CD4-positive, alpha-beta memory T cell (primary cell): ENCODE data around the gene CDC42BPG. TPM values are rescaled to one million over a fixed set of nuclear protein-coding genes. Genes with fewer than 3 reads are reported as not detected.

Source experiments
- CTCF ChIA-PET: fragments of 350-600 bp; sonication (Branson Sonifier 250); formaldehyde crosslinking; loops from one replicate; lab custom pipeline; 2021; ENCODE audit warnings: inconsistent platforms; ENCODE audit not compliant: partially characterized antibody; lab: Charles Lee
- POLR2A ChIA-PET: fragments of 350-600 bp; sonication (Branson Sonifier 250); formaldehyde crosslinking; loops from one replicate; lab custom pipeline; 2021; ENCODE audit not compliant: partially characterized antibody; lab: Charles Lee
- DNase-seq, 5 donors: peaks; one replicate each; pipeline versions ENCODE4 v3.0.0 to v3.0.0-alpha.2; 2020 to 2022; ENCODE audit warnings: mixed read lengths in 1 of 5
- H3K27ac ChIP-seq: one replicate; pipeline ENCODE4 v1.7.0; 2013; ENCODE audit warnings: low read depth, low read length
- H3K27me3 ChIP-seq: 2 replicates; pipeline ENCODE4 v1.7.0; 2013; ENCODE audit warnings: mild to moderate bottlenecking, low read length, moderate library complexity; ENCODE audit not compliant: insufficient read depth
- H3K36me3 ChIP-seq: 2 replicates; pipeline ENCODE4 v1.7.0; 2013; ENCODE audit warnings: mild to moderate bottlenecking, low read length, moderate library complexity; ENCODE audit not compliant: insufficient read depth
- H3K4me1 ChIP-seq: 2 replicates; pipeline ENCODE4 v1.7.0; 2013; ENCODE audit warnings: mild to moderate bottlenecking, low read length, moderate library complexity; ENCODE audit not compliant: insufficient read depth
- H3K4me3 ChIP-seq, 2 donors: one replicate each; pipeline ENCODE4 v1.7.0; 2013; ENCODE audit warnings: low read length in 2 of 2, mild to moderate bottlenecking in 1 of 2
- H3K9me3 ChIP-seq, 2 donors: one replicate each; pipeline ENCODE4 v1.7.0; 2013; ENCODE audit warnings: low read length in 2 of 2, control low read depth in 1 of 2; ENCODE audit not compliant: control insufficient read depth in 1 of 2
- H3K27ac Mint-ChIP-seq, 7 donors: one replicate each; pipeline ENCODE4 v1.8.0; 2020 to 2021; ENCODE audit warnings: mixed read lengths in 7 of 7, mild to moderate bottlenecking in 6 of 7, inconsistent platforms in 3 of 7, moderate library complexity in 3 of 7
- H3K27me3 Mint-ChIP-seq, 2 donors: one replicate each; pipeline ENCODE4 v1.8.0; 2020 to 2021; ENCODE audit warnings: mixed read lengths in 2 of 2
- H3K36me3 Mint-ChIP-seq, 2 donors: one replicate each; pipeline ENCODE4 v1.8.0; 2020 to 2021; ENCODE audit warnings: mixed read lengths in 2 of 2, inconsistent platforms in 1 of 2, mild to moderate bottlenecking in 1 of 2
- H3K4me1 Mint-ChIP-seq, 4 donors: one replicate each; pipeline ENCODE4 v1.8.0; 2020 to 2021; ENCODE audit warnings: mixed read lengths in 4 of 4, mild to moderate bottlenecking in 1 of 4
- H3K4me3 Mint-ChIP-seq, 8 donors: one replicate each; pipeline ENCODE4 v1.8.0; 2020 to 2021; ENCODE audit warnings: mixed read lengths in 8 of 8, mild to moderate bottlenecking in 7 of 8, moderate library complexity in 6 of 8, inconsistent platforms in 3 of 8
- H3K9me3 Mint-ChIP-seq, 8 donors: one replicate each; pipeline ENCODE4 v1.8.0; 2020 to 2021; ENCODE audit warnings: mixed read lengths in 8 of 8, mild to moderate bottlenecking in 5 of 8, inconsistent platforms in 3 of 8, moderate library complexity in 1 of 8
- intact Hi-C: fragments of 100-400 bp; cut with micrococcal nuclease; formaldehyde crosslinking; loops from one replicate; pipeline ENCODE4 v1.15.1; 2023
- polyA plus RNA-seq, 2 donors: library from polyadenylated mRNA; unstranded; fragments of 300-500 nt; fragmentation: Illumina TruSeq; gene quantifications; one replicate each; pipeline ENCODE4 v1.2.3, GENCODE V29; 2021
- total RNA-seq, 2 experiments: library from RNA; stranded (reverse); gene quantifications; one replicate each; pipeline ENCODE4 v1.2.3, GENCODE V29; 2021

CDC42BPG gene
- total and polyA plus RNA-seq, 4 experiments from 2014 or later, result 0.62 to 9.0 (median 6.2) TPM; not detected in 1

GRCh38 chr11:64810271-64810890 is 34.1 kb downstream of the CDC42BPG start, which contains the start of gene MEN1:
MEN1 (minus strand) TSS chr11:64810551; CDS start chr11:64810109, 442 bp downstream.
- ChIA-PET POLR2A (interaction anchor here (0.8 to 4.1 kb wide), 26 partner anchors 9 to 492 kb away, joined by 3 to 53 read pairs (median 4); partner anchors contain the start of genes CDC42BPG, EHD1, MAP4K2 and PPP2R5B), CTCF (interaction anchor here (1.1 to 1.6 kb wide), 6 partner anchors 10 to 122 kb away, joined by 3 to 5 read pairs (median 4); partner anchors contain the start of gene CDC42BPG)
- Mint-ChIP-seq H3K4me3 (peak within 1 kb of the TSS; percentile 92 to 99 (median 95)), H3K4me1 (peaks cover 9 to 31% (median 19%) of the 10 kb centered on the region in 4 donors), H3K9me3 (no peaks in the 10 kb centered on the region), H3K27ac (peak within 1 kb of the TSS; percentile 78 to 97 (median 95)), H3K27me3 (no peaks in the 10 kb centered on the region), H3K36me3 (peaks cover 11 to 23% of the 10 kb centered on the region in 2 donors)
- Histone ChIP-seq H3K27ac (peak within 1 kb of the TSS; percentile 79), H3K36me3 (peaks cover 7% of the 10 kb centered on the region), H3K9me3 (no peaks in the 10 kb centered on the region), H3K4me1 (peaks cover 12% of the 10 kb centered on the region), H3K4me3 (peak within 1 kb of the TSS; percentile 73 to 96), H3K27me3 (no peaks in the 10 kb centered on the region)
- intact Hi-C loops, result loop anchor here (1.0 to 2.0 kb wide), 2 partner anchors 32 to 34 kb away; partner anchors contain the start of genes CDC42BPG and SF1
- peak; percentile 76 to 86 (median 80) for DNase-seq

GRCh38 chr11:64809781-64810241 is 34.6 kb downstream of the CDC42BPG start:
- Mint-ChIP-seq H3K4me3 (peak overlapping the region; percentile 92 to 99 (median 95)), H3K36me3 (peaks cover 11 to 23% of the 10 kb centered on the region in 2 donors), H3K9me3 (no peaks in the 10 kb centered on the region), H3K27ac (peak overlapping the region; percentile 78 to 97 (median 93)), H3K27me3 (no peaks in the 10 kb centered on the region), H3K4me1 (peaks cover 9 to 31% (median 19%) of the 10 kb centered on the region in 4 donors)
- peaks cover 12% of the 10 kb centered on the region for H3K4me1 ChIP-seq
- CTCF ChIA-PET, result interaction anchor here (1.0 to 1.6 kb wide), 3 partner anchors 22 to 78 kb away, joined by 3 to 5 read pairs (median 4); no protein-coding TSS in a partner anchor
- intact Hi-C loops, result loop anchor here (1.0 to 2.0 kb wide), 2 partner anchors 32 to 35 kb away; partner anchors contain the start of genes CDC42BPG and SF1
- H3K4me3 ChIP-seq, result peak overlapping the region; percentile 73 to 96
- peak overlapping the region; percentile 79 for H3K27ac ChIP-seq
- POLR2A ChIA-PET, result interaction anchor here (1.0 to 4.1 kb wide), 10 partner anchors 10 to 69 kb away, joined by 3 to 53 read pairs (median 4); partner anchors contain the start of genes EHD1, RASGRP2 and SF1
- no peaks in the 10 kb centered on the region for H3K9me3 ChIP-seq
- peaks cover 9% of the 10 kb centered on the region for H3K36me3 ChIP-seq
- no peaks in the 10 kb centered on the region for H3K27me3 ChIP-seq
- no peak for DNase-seq

GRCh38 chr11:64805481-64805880 is 39.0 kb downstream of the CDC42BPG start:
- Histone ChIP-seq H3K36me3 (peaks cover 9% of the 10 kb centered on the region), H3K27me3 (no peaks in the 10 kb centered on the region), H3K9me3 (no peaks in the 10 kb centered on the region), H3K4me1 (peaks cover 46% of the 10 kb centered on the region), H3K4me3 (no peak overlapping the region), H3K27ac (no peak overlapping the region)
- Mint-ChIP-seq H3K9me3 (no peaks in the 10 kb centered on the region), H3K36me3 (peaks cover 11 to 36% of the 10 kb centered on the region in 2 donors), H3K27me3 (no peaks in the 10 kb centered on the region), H3K4me3 (peak overlapping the region in 4 of 8 donors; percentile 2 to 43 (median 15)), H3K4me1 (peaks cover 13 to 56% (median 32%) of the 10 kb centered on the region in 4 donors), H3K27ac (peak overlapping the region in 3 of 7 donors; percentile 27 to 54 (median 35))
- intact Hi-C loops, result no loop called here
- DNase-seq, result no peak
- CTCF ChIA-PET, result no interaction called here
- POLR2A ChIA-PET, result interaction anchor here (1.0 to 9.4 kb wide), 6 partner anchors 28 to 73 kb away, joined by 3 to 143 read pairs (median 4); partner anchors contain the start of gene SF1

GRCh38 chr11:64804346-64805210 is 39.9 kb downstream of the CDC42BPG start:
- no peak overlapping the region for H3K4me3 ChIP-seq
- H3K36me3 ChIP-seq, result peaks cover 13% of the 10 kb centered on the region
- POLR2A ChIA-PET, result interaction anchor here (1.0 to 9.4 kb wide), 12 partner anchors 10 to 73 kb away, joined by 3 to 143 read pairs (median 6); partner anchors contain the start of genes RASGRP2 and SF1
- no peaks in the 10 kb centered on the region for H3K9me3 Mint-ChIP-seq
- H3K27ac ChIP-seq, result peak overlapping the region; percentile 93
- H3K36me3 Mint-ChIP-seq, result peaks cover 11 to 33% of the 10 kb centered on the region in 2 donors
- H3K9me3 ChIP-seq, result no peaks in the 10 kb centered on the region
- DNase-seq, result no peak
- H3K27me3 Mint-ChIP-seq, result no peaks in the 10 kb centered on the region
- H3K4me3 Mint-ChIP-seq, result peak overlapping the region; percentile 87 to 92 (median 90)
- intact Hi-C loops, result loop anchor here (5.0 kb wide), 1 partner anchor 38 kb away; the partner anchor contains the start of gene CDC42BPG
- CTCF ChIA-PET, result interaction anchor here (1.0 to 2.1 kb wide), 4 partner anchors 39 to 116 kb away, joined by 3 to 10 read pairs (median 4); partner anchors contain the start of genes CDC42BPG and RASGRP2
- peaks cover 11 to 49% (median 27%) of the 10 kb centered on the region in 4 donors for H3K4me1 Mint-ChIP-seq
- no peaks in the 10 kb centered on the region for H3K27me3 ChIP-seq
- H3K27ac Mint-ChIP-seq, result peak overlapping the region in 6 of 7 donors; percentile 94 to 97 (median 96)
- H3K4me1 ChIP-seq, result peaks cover 44% of the 10 kb centered on the region

GRCh38 chr11:64803846-64804345 is 40.6 kb downstream of the CDC42BPG start:
- CTCF ChIA-PET, result interaction anchor here (1.0 to 2.1 kb wide), 5 partner anchors 16 to 115 kb away, joined by 3 to 12 read pairs (median 4); partner anchors contain the start of genes CDC42BPG and RASGRP2
- Histone ChIP-seq H3K4me1 (peaks cover 38% of the 10 kb centered on the region), H3K36me3 (peaks cover 19% of the 10 kb centered on the region), H3K4me3 (peak overlapping the region; percentile 79), H3K27me3 (no peaks in the 10 kb centered on the region), H3K27ac (peak overlapping the region; percentile 93), H3K9me3 (no peaks in the 10 kb centered on the region)
- H3K27me3 Mint-ChIP-seq, result no peaks in the 10 kb centered on the region
- H3K4me3 Mint-ChIP-seq, result peak overlapping the region; percentile 87 to 92 (median 90)
- peaks cover 12 to 34% of the 10 kb centered on the region in 2 donors for H3K36me3 Mint-ChIP-seq
- no peak for DNase-seq
- H3K27ac Mint-ChIP-seq, result peak overlapping the region; percentile 94 to 97 (median 96)
- POLR2A ChIA-PET, result interaction anchor here (1.0 to 9.4 kb wide), 12 partner anchors 9 to 74 kb away, joined by 3 to 143 read pairs (median 9); partner anchors contain the start of genes RASGRP2 and SF1
- H3K9me3 Mint-ChIP-seq, result no peaks in the 10 kb centered on the region
- H3K4me1 Mint-ChIP-seq, result peaks cover 7 to 45% (median 24%) of the 10 kb centered on the region in 4 donors
- intact Hi-C loops, result loop anchor here (1.0 to 5.0 kb wide), 5 partner anchors 25 to 115 kb away; partner anchors contain the start of genes CDC42BPG, EHD1 and RASGRP2
